ENCODE data around the gene KCTD2.
A peak's percentile ranks its signal among the peaks of the same experiment; 100 is the strongest.

KCTD2 gene

DNA sequence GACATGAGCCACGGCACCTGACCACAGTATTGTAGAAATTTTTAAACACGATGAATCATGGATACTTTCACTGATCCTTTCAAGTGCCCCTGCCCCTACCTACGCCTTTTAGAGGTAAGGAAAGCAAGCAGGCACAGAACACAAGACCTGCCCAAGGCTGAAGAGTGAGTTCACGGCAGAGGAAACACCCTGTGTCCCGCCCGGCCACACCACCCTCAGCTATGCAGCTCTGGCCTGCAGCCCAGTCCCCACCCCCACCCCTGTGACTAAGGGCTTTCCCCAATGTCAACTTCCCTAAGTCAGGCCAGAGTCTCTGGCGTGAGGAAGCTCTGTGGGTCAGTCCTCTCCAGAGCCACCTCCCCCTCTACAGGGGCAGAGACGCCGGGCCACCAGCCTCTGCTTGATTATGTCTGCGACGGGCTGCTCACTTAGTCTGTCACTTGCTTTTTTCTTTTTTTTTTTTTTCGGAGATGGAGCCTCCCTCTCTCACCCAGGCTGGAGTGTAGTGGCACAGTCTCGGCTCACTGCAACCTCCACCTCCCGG, 49.1 kb downstream of the KCTD2 start:
- WGBS (ENCODE audit: extremely low coverage, insufficient coverage, low lambda C conversion rate) = no CpG with 5 or more reads among the region's 14 CpGs
- Histone ChIP-seq H3K79me1 (ENCODE audit: low read length) (peaks cover 17% of the 10 kb centered on the region), H3K79me2 (ENCODE audit: control insufficient read depth, insufficient read depth, low read length) (peaks cover 17% of the 10 kb centered on the region), H3K27me3 (ENCODE audit: insufficient read depth, low read length, poor library complexity) (no peaks in the 10 kb centered on the region), H2BK15ac (replicated peaks; ENCODE audit: low read depth) (no peak overlapping the region), H3K56ac (ENCODE audit: low read length) (peak overlapping the region; percentile 22), H3K4me2 (ENCODE audit: low read length) (no peak overlapping the region), H3K27ac (ENCODE audit: low read depth, low read length) (no peak overlapping the region), H3K4ac (ENCODE audit: low read depth, low read length) (no peak overlapping the region), H3K18ac (ENCODE audit: low read length) (no peak overlapping the region), H3K36me3 (ENCODE audit: control insufficient read depth, insufficient read depth, low read length) (peaks cover 9% of the 10 kb centered on the region), H4K5ac (ENCODE audit: low read length) (no peak overlapping the region), H2BK5ac (ENCODE audit: low read length) (no peak overlapping the region), H3K9ac (ENCODE audit: low read length) (no peak overlapping the region), H2AK5ac (ENCODE audit: low read length) (no peak overlapping the region), H3K4me3 (ENCODE audit: low read length) (no peak overlapping the region), H3K23ac (ENCODE audit: low read length) (no peak overlapping the region), H4K8ac (ENCODE audit: low read depth, low read length) (no peak overlapping the region), H3K4me1 (ENCODE audit: control insufficient read depth, low read depth, low read length) (peaks cover 8% of the 10 kb centered on the region), H2BK120ac (ENCODE audit: low read depth, low read length) (no peak overlapping the region)
- DNase-seq = peak; percentile 91

DNA sequence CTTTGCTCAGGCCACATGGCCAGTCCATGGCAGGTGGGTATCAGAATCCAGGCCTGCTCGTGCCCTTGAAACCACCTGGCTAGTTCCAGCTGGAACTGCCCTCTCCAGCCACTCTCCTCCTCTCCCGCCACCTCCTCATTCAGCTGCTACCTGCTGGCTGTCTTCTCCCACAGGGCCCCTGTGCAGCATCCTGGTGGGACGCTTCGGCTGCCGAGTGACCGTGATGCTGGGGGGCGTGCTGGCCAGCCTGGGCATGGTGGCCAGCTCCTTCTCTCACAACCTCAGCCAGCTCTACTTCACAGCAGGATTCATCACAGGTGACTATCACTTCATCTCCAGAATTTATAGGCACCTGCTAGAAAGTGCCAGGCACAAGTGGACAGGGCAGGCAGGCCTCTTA, 50.8 kb downstream of the KCTD2 start:
- no peak overlapping the region for H2BK5ac ChIP-seq (ENCODE audit: low read length)
- no peak overlapping the region for H3K56ac ChIP-seq (ENCODE audit: low read length)
- DNase-seq = no peak
- peaks cover 4% of the 10 kb centered on the region for H3K79me2 ChIP-seq (ENCODE audit: control insufficient read depth, insufficient read depth, low read length)
- peaks cover 6% of the 10 kb centered on the region for H3K79me1 ChIP-seq (ENCODE audit: low read length)
- no peak overlapping the region for H4K5ac ChIP-seq (ENCODE audit: low read length)
- H2BK15ac ChIP-seq (replicated peaks; ENCODE audit: low read depth) = no peak overlapping the region
- H3K23ac ChIP-seq (ENCODE audit: low read length) = no peak overlapping the region
- H2AK5ac ChIP-seq (ENCODE audit: low read length) = no peak overlapping the region
- no peak overlapping the region for H3K4me2 ChIP-seq (ENCODE audit: low read length)
- no peak overlapping the region for H3K4me3 ChIP-seq (ENCODE audit: low read length)
- H3K27me3 ChIP-seq (ENCODE audit: insufficient read depth, low read length, poor library complexity) = no peaks in the 10 kb centered on the region
- WGBS (ENCODE audit: extremely low coverage, insufficient coverage, low lambda C conversion rate) = no CpG with 5 or more reads among the region's 7 CpGs
- H3K9ac ChIP-seq (ENCODE audit: low read length) = no peak overlapping the region
- no peak overlapping the region for H4K8ac ChIP-seq (ENCODE audit: low read depth, low read length)
- no peak overlapping the region for H3K27ac ChIP-seq (ENCODE audit: low read depth, low read length)
- no peak overlapping the region for H3K18ac ChIP-seq (ENCODE audit: low read length)
- no peaks in the 10 kb centered on the region for H3K4me1 ChIP-seq (ENCODE audit: control insufficient read depth, low read depth, low read length)
- peaks cover 9% of the 10 kb centered on the region for H3K36me3 ChIP-seq (ENCODE audit: control insufficient read depth, insufficient read depth, low read length)
- no peak overlapping the region for H3K4ac ChIP-seq (ENCODE audit: low read depth, low read length)
- no peak overlapping the region for H2BK120ac ChIP-seq (ENCODE audit: low read depth, low read length)

DNA sequence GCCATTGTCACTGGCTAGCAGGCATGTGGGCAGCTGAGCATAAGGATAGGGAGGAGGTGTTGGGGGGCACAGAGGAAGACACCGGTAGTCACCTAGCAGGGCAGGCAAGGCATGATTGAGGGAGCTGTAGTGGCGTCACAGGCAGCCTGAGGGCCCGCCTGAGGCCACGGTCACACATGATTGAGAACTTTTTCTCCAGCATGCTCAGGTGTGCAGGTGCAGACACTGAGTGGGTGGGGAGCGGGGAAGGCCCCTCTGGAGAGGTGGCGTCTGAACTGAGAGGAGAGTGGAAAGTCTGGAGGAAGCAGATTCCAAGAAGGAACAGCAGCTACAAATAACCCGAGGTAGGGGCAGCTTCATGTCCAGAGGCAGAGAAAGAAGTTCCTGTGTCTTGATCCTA, 51.8 kb downstream of the KCTD2 start:
- whole genome bisulfite sequencing (ENCODE audit: extremely low coverage, insufficient coverage, low lambda C conversion rate) = no CpG with 5 or more reads among the region's 7 CpGs
- no peak overlapping the region for H4K5ac ChIP-seq (ENCODE audit: low read length)
- no peak overlapping the region for H3K23ac ChIP-seq (ENCODE audit: low read length)
- no peak overlapping the region for H3K9ac ChIP-seq (ENCODE audit: low read length)
- peaks cover 9% of the 10 kb centered on the region for H3K36me3 ChIP-seq (ENCODE audit: control insufficient read depth, insufficient read depth, low read length)
- no peak overlapping the region for H3K27ac ChIP-seq (ENCODE audit: low read depth, low read length)
- no peak overlapping the region for H3K4ac ChIP-seq (ENCODE audit: low read depth, low read length)
- H3K4me1 ChIP-seq (ENCODE audit: control insufficient read depth, low read depth, low read length) = no peaks in the 10 kb centered on the region
- H3K79me1 ChIP-seq (ENCODE audit: low read length) = no peaks in the 10 kb centered on the region
- no peak overlapping the region for H3K4me3 ChIP-seq (ENCODE audit: low read length)
- no peak for DNase-seq
- H2BK5ac ChIP-seq (ENCODE audit: low read length) = no peak overlapping the region
- no peaks in the 10 kb centered on the region for H3K27me3 ChIP-seq (ENCODE audit: insufficient read depth, low read length, poor library complexity)
- no peaks in the 10 kb centered on the region for H3K79me2 ChIP-seq (ENCODE audit: control insufficient read depth, insufficient read depth, low read length)
- H2AK5ac ChIP-seq (ENCODE audit: low read length) = no peak overlapping the region
- H3K4me2 ChIP-seq (ENCODE audit: low read length) = no peak overlapping the region
- no peak overlapping the region for H4K8ac ChIP-seq (ENCODE audit: low read depth, low read length)
- H3K56ac ChIP-seq (ENCODE audit: low read length) = no peak overlapping the region
- no peak overlapping the region for H3K18ac ChIP-seq (ENCODE audit: low read length)
- no peak overlapping the region for H2BK15ac ChIP-seq (replicated peaks; ENCODE audit: low read depth)
- no peak overlapping the region for H2BK120ac ChIP-seq (ENCODE audit: low read depth, low read length)

DNA sequence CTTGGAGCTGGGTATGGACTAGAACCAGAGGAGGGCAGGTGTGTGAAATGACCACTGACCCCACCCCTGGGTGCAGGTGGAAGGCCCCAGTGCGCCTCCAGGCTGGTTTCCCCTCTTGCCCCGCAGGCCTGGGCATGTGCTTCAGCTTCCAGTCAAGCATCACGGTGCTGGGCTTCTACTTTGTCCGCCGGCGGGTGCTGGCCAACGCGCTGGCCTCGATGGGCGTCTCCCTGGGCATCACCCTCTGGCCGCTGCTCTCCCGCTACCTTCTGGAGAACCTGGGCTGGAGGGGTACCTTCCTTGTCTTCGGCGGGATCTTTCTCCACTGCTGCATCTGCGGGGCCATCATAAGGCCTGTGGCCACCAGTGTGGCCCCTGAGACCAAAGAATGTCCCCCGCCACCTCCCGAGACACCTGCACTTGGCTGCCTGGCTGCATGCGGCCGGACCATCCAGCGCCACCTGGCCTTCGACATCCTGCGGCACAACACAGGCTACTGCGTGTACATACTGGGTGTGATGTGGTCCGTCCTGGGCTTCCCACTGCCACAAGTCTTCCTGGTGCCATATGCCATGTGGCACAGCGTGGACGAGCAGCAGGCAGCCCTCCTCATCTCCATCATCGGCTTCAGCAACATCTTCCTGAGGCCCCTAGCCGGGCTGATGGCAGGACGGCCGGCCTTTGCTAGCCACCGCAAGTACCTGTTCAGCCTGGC, 53.0 kb downstream of the KCTD2 start:
- no peaks in the 10 kb centered on the region for H3K27me3 ChIP-seq (ENCODE audit: insufficient read depth, low read length, poor library complexity)
- no peak overlapping the region for H3K4me2 ChIP-seq (ENCODE audit: low read length)
- no CpG with 5 or more reads among the region's 31 CpGs for WGBS (ENCODE audit: extremely low coverage, insufficient coverage, low lambda C conversion rate)

DNA sequence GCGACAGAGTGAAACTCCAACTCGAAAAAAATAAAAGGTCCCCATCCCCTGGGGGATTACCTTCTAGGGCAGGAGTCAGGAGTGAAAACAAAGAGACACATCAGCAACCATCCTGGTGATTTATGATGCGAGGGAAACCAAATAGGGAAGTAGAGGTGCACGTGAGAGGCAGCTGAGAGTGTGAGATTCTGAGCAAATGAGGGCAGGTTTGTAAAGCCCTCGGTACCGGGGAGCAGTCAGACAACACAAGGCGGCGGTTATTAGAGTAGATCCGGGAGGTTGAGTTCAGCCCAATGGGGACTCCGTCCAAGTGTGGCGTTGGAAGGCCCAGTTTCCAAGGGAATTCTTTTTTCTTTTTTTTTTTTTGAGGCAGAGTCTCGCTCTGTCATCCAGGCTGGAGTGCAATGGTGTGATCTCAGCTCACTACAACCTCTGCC, 55.4 kb downstream of the KCTD2 start:
- DNase-seq = no peak
- Histone ChIP-seq H3K4me1 (ENCODE audit: control insufficient read depth, low read depth, low read length) (peaks cover 4% of the 10 kb centered on the region), H2AK5ac (ENCODE audit: low read length) (no peak overlapping the region), H3K27me3 (ENCODE audit: insufficient read depth, low read length, poor library complexity) (no peaks in the 10 kb centered on the region), H2BK5ac (ENCODE audit: low read length) (no peak overlapping the region), H4K8ac (ENCODE audit: low read depth, low read length) (no peak overlapping the region), H3K27ac (ENCODE audit: low read depth, low read length) (no peak overlapping the region), H3K4ac (ENCODE audit: low read depth, low read length) (no peak overlapping the region), H3K36me3 (ENCODE audit: control insufficient read depth, insufficient read depth, low read length) (peaks cover 13% of the 10 kb centered on the region), H4K5ac (ENCODE audit: low read length) (no peak overlapping the region), H2BK15ac (replicated peaks; ENCODE audit: low read depth) (no peak overlapping the region), H3K4me3 (ENCODE audit: low read length) (no peak overlapping the region), H3K4me2 (ENCODE audit: low read length) (no peak overlapping the region), H2BK120ac (ENCODE audit: low read depth, low read length) (no peak overlapping the region), H3K18ac (ENCODE audit: low read length) (no peak overlapping the region), H3K79me1 (ENCODE audit: low read length) (no peaks in the 10 kb centered on the region), H3K23ac (ENCODE audit: low read length) (no peak overlapping the region), H3K9ac (ENCODE audit: low read length) (no peak overlapping the region), H3K56ac (ENCODE audit: low read length) (no peak overlapping the region), H3K79me2 (ENCODE audit: control insufficient read depth, insufficient read depth, low read length) (no peaks in the 10 kb centered on the region)
- WGBS (ENCODE audit: extremely low coverage, insufficient coverage, low lambda C conversion rate) = no CpG with 5 or more reads among the region's 12 CpGs

More for the DNA sequence above, 53.0 kb downstream of the KCTD2 start:
- Histone ChIP-seq H2BK120ac (ENCODE audit: low read depth, low read length) (no peak overlapping the region), H2BK5ac (ENCODE audit: low read length) (no peak overlapping the region), H3K36me3 (ENCODE audit: control insufficient read depth, insufficient read depth, low read length) (peaks cover 11% of the 10 kb centered on the region), H3K4me1 (ENCODE audit: control insufficient read depth, low read depth, low read length) (peaks cover 2% of the 10 kb centered on the region), H4K5ac (ENCODE audit: low read length) (no peak overlapping the region), H3K23ac (ENCODE audit: low read length) (no peak overlapping the region), H3K4ac (ENCODE audit: low read depth, low read length) (no peak overlapping the region), H3K79me1 (ENCODE audit: low read length) (no peaks in the 10 kb centered on the region), H2BK15ac (replicated peaks; ENCODE audit: low read depth) (no peak overlapping the region), H3K4me3 (ENCODE audit: low read length) (no peak overlapping the region), H3K18ac (ENCODE audit: low read length) (no peak overlapping the region), H3K79me2 (ENCODE audit: control insufficient read depth, insufficient read depth, low read length) (no peaks in the 10 kb centered on the region), H3K56ac (ENCODE audit: low read length) (no peak overlapping the region), H4K8ac (ENCODE audit: low read depth, low read length) (no peak overlapping the region), H2AK5ac (ENCODE audit: low read length) (no peak overlapping the region), H3K27ac (ENCODE audit: low read depth, low read length) (no peak overlapping the region), H3K9ac (ENCODE audit: low read length) (no peak overlapping the region)
- no peak for DNase-seq
